Left ventricle myocardium inferior (tissue), 1 donor: ENCODE data around the gene MYRF. TPM values are rescaled to one million over a fixed set of nuclear protein-coding genes. Genes with fewer than 3 reads are reported as not detected.
A peak's percentile ranks its signal among the peaks of the same experiment; 100 is the strongest.

ENCODE experiments used
- DNase-seq: peaks from one replicate; pipeline ENCODE4 v3.0.0-alpha.2; 2020
- H3K27ac ChIP-seq: fragments of 200-600 bp; replicated peaks from 2 replicates; pipeline ENCODE4 v1.8.0; 2021
- H3K27me3 ChIP-seq: fragments of 200-600 bp; 2 replicates; pipeline ENCODE4 v1.8.0; 2021; ENCODE audit warnings: low read depth
- H3K36me3 ChIP-seq: fragments of 200-600 bp; 2 replicates; pipeline ENCODE4 v1.8.0; 2021
- H3K4me1 ChIP-seq: fragments of 200-600 bp; 2 replicates; pipeline ENCODE4 v1.8.0; 2021
- H3K4me3 ChIP-seq: fragments of 200-600 bp; 2 replicates; pipeline ENCODE4 v1.8.0; 2021; ENCODE audit warnings: mild to moderate bottlenecking, moderate library complexity
- H3K9me3 ChIP-seq: fragments of 200-600 bp; replicated peaks from 2 replicates; pipeline ENCODE4 v1.8.0; 2021
- intact Hi-C: fragments of 100-400 bp; cut with micrococcal nuclease; formaldehyde crosslinking; loops from one replicate; pipeline ENCODE4 v1.11.0; 2022
- total RNA-seq: library from RNA; stranded (reverse); fragmentation: NEBNext Ultra II Directional; extraction: Animal tissue kit (Norgen Biotek cat#: 25700); gene quantifications from one replicate; pipeline ENCODE4 v1.2.1, GENCODE V29; 2021
- TF ChIP-seq, protein P1 (sequence below): fragments of 200-600 bp; IDR thresholded peaks from 2 replicates; pipeline ENCODE4 v1.8.0; 2021; ENCODE audit warnings: antibody characterized with exemption, mild to moderate bottlenecking, borderline replicate concordance
- donor health status: DM: no; HTN: yes; CAD: no; lungs with severe emphysema.

MYRF gene
- total RNA-seq, 1 donor from 2014 or later, result 0.14 TPM

DNA sequence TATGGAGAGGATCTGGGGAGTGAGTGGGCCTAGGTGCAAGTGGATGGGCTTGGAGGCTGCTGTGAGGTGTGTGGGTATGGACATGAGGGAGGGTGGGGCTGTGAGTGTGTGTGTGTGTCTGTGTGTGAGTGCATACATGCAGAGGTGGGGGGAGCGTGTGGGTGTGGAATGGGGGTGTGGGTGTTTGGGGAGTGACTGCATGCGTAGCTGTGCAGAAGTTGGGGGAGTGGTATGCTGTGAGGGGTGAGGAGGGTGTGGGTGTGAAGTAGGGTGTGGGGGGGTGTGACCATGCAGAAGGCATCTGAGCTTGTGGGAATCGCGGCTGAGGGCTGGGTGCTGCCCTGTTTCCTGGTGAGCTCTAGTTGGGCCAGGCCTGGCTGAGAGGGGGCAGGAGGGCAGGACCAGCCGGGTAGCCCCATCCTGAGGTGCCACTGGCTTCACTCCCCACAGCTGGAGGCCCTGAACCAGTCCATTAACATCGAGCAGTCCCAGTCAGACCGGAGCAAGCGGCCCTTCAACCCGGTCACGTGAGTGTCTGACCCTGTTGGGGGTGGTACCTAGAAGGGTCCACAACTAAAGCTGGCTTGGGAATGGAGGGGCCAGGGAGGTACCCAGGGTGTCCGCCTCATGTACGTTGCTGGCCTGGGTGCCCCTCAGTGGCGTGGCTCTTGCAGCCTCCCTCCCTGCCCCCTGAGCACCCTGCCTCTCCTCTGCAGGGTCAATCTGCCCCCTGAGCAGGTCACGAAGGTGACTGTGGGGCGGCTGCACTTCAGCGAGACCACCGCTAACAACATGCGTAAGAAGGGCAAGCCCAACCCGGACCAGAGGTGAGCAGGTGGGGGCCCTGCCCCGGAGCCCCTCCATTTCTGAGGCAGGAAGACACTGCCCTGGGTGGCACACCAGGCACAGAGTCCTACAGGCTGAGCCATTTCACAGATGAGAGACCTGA is 23.4 kb downstream of the MYRF start:
- DNase-seq, result no peak
- Histone ChIP-seq H3K36me3 (no peaks in the 10 kb centered on the region), H3K27me3 (no peaks in the 10 kb centered on the region), H3K4me3 (no peak overlapping the region), H3K4me1 (peaks cover 16% of the 10 kb centered on the region), H3K27ac (no peak overlapping the region), H3K9me3 (no peaks in the 10 kb centered on the region)
- intact Hi-C loops, result no loop called here
- TF ChIP-seq, protein P1, sequence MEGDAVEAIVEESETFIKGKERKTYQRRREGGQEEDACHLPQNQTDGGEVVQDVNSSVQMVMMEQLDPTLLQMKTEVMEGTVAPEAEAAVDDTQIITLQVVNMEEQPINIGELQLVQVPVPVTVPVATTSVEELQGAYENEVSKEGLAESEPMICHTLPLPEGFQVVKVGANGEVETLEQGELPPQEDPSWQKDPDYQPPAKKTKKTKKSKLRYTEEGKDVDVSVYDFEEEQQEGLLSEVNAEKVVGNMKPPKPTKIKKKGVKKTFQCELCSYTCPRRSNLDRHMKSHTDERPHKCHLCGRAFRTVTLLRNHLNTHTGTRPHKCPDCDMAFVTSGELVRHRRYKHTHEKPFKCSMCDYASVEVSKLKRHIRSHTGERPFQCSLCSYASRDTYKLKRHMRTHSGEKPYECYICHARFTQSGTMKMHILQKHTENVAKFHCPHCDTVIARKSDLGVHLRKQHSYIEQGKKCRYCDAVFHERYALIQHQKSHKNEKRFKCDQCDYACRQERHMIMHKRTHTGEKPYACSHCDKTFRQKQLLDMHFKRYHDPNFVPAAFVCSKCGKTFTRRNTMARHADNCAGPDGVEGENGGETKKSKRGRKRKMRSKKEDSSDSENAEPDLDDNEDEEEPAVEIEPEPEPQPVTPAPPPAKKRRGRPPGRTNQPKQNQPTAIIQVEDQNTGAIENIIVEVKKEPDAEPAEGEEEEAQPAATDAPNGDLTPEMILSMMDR, result no peak

DNA sequence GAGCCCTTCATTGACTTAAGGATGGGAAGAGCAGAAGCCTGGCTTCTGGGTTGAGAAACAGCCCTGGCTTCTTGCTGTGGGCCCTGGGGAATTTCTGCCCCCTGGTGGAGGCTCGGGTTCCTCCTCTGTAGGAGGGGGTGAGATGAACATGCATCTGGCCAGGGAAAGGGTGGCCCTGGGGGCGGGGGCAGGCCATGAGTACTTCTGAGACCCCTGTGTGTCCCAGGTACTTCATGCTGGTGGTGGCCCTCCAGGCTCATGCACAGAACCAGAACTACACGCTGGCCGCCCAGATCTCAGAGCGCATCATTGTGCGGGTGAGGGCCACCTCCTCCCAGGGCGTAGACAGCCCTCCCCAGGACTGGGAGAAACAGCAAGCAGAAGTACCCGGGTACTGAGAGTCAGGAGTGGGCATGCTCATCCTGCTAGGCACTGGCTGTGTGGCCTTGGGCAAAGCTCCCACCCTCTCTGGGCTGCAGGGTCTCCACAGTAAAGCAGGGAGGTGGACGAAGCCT is 24.2 kb downstream of the MYRF start:
- H3K4me3 ChIP-seq, result no peak overlapping the region
- intact Hi-C loops, result no loop called here
- TF ChIP-seq, protein P1, result peak; percentile 62

DNA sequence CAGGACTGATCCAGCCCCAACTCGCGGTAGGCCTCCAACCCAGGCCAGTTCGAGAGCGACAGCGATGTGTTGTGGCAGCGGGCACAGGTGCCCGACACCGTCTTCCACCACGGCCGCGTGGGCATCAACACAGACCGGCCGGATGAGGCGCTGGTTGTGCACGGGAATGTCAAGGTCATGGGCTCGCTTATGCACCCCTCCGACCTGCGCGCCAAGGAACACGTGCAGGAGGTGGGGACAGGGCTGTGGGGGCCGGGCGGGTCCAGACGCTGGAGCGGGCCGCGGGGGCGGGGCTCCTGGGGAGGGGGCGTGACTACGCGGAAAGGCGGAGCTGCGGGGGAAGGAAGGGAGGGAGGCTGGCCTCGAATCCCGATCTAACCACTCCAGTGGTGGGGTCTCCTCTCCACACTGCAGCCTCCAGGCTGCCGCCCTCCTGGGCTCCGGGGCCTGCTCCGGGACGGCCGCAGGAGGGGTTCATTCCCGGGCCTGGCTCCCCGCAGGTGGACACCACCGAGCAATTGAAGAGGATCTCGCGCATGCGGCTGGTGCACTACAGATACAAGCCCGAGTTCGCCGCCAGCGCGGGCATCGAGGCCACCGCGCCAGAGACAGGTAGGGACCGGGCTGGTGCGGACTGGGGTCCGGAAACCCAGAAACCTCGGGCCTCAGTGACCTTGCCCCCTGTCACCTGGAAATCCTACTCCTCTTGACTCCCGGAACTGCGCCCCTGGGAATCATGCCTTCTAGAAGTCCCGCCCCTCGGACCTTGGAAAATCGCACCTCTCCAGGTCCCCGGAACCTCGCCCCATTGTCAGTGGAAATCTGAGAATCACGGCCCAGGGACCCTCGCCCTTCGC is 25.0 kb downstream of the MYRF start:
- peak; percentile 64 for DNase-seq
- peak overlapping the region; percentile 47 for H3K4me3 ChIP-seq
- H3K27me3 ChIP-seq, result no peaks in the 10 kb centered on the region
- no peaks in the 10 kb centered on the region for H3K9me3 ChIP-seq
- H3K4me1 ChIP-seq, result peaks cover 12% of the 10 kb centered on the region
- peak overlapping the region; percentile 8 for H3K27ac ChIP-seq
- TF ChIP-seq, protein P1, result no peak
- H3K36me3 ChIP-seq, result no peaks in the 10 kb centered on the region
- intact Hi-C loops, result no loop called here

More for the DNA sequence above, 24.2 kb downstream of the MYRF start:
- H3K36me3 ChIP-seq, result no peaks in the 10 kb centered on the region
- peak overlapping the region; percentile 8 for H3K27ac ChIP-seq
- no peaks in the 10 kb centered on the region for H3K27me3 ChIP-seq
- no peaks in the 10 kb centered on the region for H3K9me3 ChIP-seq
- no peak for DNase-seq
- peaks cover 16% of the 10 kb centered on the region for H3K4me1 ChIP-seq

DNA sequence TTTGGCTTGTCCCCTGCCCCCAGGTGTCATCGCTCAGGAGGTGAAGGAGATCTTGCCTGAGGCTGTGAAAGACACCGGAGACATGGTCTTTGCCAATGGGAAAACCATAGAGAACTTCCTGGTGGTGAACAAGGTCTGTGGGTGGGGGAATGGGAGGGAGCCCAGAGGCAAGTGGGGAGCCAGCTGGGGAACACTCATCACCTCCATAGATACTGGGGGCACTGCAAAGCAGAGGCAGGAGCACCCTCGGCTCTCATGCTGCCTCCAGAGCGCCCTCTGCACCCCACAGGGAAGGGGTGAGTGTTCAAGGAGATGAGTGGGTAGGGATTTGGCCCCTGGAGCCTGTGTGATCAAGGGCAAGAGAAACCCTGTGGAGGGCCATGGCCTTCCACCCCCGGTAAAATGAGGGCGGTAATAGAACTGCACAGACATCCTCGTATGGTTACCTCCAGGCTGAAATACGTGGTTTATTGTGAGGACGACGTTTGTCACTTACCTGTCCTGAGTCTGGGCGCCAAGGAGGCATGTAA is 26.0 kb downstream of the MYRF start:
- DNase-seq, result no peak
- TF ChIP-seq, protein P1, result no peak
- Histone ChIP-seq H3K27me3 (no peaks in the 10 kb centered on the region), H3K4me1 (peaks cover 10% of the 10 kb centered on the region), H3K4me3 (no peak overlapping the region), H3K9me3 (no peaks in the 10 kb centered on the region), H3K36me3 (no peaks in the 10 kb centered on the region), H3K27ac (no peak overlapping the region)
- intact Hi-C loops, result no loop called here
